HG02870 (cell line): ENCODE measurements around the gene BBS12.

ENCODE experiments used
- ATAC-seq: cut with Tn5 transposase; IDR thresholded peaks from one replicate; pipeline ENCODE4 v1.9.1; 2021; ENCODE audit warnings: mild to moderate bottlenecking, moderate library complexity; ENCODE audit not compliant: unreplicated experiment

Gene BBS12

DNA sequence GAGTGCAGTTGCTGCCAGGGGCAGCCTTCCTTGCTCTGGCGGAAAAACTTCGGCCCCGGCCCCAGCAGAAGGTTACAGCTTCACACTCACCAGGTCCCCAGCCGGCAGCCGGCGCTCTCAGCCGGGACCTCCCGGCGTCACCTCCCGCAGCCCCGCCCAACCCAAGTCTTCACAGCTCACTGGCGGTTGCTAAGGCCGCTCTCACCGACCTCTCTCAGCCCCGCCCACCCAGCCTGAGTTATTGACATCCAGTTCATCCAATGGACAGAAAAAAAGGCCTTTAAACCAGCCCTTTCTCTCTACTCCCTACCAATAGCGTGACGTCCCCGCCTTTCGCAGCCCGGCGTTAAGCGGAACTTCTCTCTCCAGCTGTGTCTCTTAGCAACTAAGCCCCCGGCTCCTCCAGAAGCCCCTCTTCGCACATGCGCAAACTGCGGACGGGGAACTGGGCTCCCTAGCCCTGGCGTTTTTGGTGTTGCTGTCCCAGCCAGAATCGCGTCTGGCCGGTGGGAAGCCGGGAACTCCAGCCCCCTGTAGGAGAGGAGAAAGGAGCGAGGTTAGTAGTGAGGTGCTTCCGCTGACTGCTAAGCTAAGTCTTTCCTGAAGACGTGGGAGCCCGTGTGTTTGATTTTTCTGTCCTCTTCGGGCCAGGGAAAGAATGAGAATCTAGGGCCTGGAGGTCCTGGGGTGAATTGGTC lies at the start of gene BBS12:
Gene BBS12, plus strand, starts transcription at position 376 of the 698 bp plus-strand sequence. CDS start 9,189 bp downstream, outside the sequence.
- peak; percentile 100 for ATAC-seq

DNA sequence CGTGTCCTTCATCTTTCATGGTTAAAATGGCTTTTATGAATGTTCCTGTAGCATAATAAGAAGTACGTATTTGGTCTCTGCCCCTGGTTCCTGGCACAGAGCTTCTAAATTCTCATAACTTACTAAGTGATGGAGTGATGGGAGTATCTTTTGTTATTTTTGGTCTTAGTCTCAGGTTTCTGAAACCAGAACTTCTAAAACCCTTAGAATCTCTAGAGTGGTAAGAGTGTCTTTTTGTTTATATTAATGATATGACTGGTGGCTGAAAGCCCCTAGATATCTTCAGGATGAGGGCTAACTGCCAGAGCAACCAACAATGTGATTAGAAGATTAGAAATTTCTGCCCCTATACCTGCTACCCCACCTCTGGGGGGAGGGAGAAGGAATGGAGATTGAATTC lies 45.8 kb upstream of the BBS12 start:
- no peak for ATAC-seq

DNA sequence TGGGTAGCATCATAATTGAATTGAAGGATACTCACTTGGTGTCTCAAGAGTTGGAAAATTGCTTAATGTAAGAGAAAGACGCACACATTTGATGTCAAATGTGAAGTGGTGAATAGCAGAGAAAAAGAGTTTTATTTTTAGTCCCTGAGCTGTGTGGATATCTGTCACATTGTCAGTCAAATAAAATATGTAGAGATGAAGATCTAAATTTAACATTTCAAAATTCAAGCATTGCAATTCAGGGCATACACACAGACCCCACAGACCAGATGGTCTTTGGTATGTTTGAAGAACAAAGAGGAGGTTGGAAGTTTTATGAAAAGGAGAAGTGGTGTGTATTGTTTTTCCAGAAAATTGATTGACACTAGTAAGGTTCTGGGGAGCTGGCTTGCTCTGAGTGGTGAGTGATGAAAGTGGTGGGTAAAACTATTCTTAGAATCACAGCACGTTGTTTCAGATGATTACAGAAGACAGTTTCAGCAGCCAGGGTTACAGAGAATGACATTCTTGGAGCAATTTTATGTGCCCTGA lies 44.9 kb upstream of the BBS12 start:
- peak; percentile 38 for ATAC-seq

DNA sequence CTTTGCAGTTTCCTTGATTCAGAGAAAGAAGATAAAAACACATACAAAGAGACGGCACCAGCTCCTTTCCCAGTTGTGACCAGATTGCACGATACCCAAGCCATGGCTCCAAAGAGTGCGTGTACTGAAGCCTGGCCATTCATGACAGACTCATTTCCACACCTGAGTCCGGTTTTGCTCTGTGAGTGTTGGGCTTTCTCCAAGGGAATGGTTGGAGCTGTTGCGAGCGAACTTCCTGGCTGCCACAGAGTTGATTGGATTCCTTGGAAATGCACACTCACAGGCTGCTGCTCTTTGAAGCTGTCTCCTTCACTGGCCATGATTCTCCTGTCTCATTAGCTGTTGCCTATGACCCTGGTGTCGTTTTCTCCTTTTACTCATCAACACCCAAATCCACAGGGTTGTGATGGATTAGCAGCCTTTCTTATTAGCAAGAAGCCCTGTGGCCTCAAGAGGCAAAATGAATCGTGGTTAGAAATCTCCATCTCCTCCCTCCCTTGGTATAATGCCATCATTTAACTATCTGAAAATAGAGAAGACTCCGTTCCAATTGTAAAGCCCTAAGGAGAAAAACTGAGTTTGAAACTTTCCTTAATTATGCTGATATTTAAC lies 43.9 kb upstream of the BBS12 start:
- ATAC-seq = no peak

DNA sequence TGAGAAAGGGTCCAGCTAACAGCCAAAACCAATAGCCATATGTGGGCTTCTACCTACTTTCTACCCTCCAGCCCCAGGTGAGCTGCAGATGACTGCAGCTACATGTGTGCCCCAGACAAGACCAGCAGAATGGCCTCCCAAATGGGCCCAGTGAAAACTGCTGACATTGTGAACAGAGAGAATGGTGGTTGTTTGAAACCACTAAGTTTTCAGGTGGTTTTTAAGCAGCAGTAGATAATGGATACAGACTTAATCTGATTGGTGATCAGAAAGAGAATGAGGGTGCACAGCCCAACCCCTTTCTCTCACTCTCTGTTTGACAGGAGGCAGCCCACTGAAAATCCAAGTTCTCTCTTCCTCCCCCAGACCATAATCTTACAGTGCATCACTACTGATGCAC lies 42.5 kb upstream of the BBS12 start:
- peak; percentile 96 for ATAC-seq

DNA sequence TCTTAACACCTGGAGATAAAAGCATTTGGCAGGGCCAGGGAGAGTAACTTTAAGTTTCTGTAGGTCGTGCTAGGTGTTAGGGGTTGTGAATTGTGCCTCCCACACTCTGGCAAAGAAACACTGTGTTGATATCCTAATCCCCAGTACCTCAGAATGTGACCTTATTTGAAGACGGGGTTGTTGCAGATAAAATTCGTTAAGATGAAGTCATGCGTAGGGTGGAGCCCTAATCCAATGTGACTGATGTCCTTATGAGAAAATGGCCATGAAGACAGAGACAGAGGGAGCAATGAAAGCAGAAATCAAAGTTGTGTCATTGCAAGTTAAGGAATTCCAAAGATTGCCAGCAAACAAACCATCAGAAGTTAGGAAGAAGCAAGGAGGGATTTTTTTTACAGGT lies 40.5 kb upstream of the BBS12 start:
- ATAC-seq = no peak

DNA sequence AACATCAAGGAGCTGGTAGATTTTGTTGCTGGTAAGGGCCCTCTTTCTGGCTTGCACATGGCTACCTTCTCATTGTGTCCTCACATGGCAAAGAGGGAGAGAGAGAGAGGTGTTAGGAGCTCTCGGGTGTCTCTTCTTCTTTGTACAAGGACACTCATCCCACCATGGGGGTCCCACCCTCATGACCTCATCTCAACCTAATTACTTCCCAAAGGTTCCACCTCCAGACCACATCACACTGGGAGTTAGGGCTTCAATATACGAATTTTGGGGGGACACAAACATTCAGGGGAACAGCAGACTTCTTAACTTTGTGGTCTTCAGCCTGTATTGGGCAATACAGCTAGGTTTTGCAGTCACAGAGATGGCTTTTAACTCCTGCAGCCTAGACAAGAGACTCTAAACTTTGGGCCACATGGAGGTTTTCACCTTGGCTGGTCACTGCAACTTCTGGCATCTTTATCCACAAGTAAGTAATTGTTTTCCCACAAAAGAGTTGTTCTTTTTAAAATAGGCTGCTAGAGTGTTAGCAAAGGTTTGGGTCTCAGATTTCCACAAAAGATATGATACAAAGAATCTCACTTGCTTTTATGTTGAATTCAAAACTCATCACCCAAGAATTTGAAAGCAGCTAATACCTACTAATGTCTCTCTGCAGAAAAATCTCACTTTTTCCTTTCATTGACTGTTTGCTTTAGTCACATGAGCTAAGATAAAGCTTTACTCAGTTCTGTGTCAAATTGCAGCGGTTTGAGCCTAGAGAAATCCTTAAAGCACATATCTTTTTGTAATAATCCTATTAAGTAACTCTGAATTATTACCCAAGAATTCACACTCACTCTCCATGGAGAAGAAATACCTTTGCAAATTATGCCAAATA lies 39.6 kb upstream of the BBS12 start:
- ATAC-seq = no peak

DNA sequence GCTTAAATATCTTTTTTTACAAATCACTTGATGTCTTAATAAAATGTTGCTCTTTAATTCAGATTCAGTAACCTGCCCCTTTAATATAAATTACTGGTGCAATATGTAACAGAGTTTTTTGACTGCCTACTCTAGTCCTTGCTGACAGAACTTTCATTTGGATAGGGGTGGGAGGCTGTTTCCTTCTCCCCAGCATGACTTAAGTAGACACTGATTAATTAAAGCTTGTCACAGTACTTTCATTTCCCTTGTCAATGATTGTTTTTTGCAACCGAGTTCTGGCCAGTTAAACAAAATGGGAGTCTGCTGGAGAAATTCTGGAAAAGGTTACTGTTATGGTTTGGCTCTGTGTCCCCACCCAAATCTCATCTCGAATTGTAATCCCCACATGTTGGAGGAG lies 37.3 kb upstream of the BBS12 start:
- no peak for ATAC-seq

DNA sequence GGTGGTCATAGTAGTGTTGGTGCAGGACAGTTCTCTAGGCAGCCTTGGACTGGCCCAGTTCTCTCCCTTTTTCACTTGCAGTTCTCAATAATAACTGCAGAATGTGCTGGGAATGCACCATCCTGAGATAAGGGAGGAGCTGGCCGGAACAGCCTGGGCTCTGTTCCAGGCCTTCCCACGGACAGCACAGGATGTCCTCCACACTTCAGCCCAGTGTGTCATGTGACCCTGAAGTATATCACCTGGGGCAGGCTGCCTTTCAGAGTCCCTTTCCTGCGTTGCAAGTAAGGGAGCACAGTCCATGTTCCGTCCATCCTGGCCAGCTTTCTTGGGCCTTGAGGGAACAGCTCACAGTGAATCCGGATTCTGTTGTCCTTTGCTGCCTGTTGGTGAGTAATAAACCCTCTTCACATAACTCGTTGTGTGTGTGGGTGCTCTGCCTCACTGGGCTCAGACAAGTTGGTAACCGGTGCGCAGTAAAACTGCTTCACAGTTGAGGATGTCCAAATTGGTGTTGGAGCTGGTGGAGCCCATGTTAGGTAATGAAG lies 32.3 kb upstream of the BBS12 start:
- no peak for ATAC-seq

DNA sequence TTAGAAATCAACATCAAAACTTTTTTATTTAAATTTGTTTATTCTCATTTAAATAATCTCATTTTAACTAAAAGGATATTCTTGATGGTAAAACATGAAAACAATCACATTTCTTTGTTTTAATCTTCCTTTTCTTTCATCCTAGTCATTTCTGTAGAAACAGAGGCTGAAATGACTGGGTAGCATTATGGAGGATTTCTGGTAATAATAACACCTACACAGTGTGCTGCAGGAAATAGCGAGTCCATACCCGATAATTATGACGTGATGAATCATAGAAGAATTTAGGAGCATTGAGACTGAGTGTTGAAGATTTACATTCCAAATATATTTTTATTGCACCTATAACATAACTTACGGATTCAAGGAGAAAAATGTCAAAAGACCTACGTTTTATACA lies 31.4 kb upstream of the BBS12 start:
- peak; percentile 60 for ATAC-seq

DNA sequence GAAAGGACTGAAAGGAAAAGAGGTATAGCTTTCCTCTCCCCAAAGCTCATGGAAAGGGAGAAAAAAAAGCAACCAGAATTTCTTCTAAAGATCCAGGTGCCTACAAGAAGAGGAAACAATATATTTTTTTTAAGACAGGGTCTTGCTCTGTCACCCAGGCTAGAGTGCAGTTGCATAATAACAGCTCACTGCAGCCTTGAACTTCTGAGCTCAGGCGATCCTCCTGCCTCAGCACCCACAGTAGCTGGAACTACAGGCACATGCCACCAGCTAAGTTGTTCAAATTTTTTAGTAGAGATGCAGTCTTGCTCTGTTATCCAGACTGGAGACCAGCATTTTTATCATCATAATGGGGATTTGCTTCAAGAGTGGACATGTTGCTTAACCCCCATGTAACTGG lies 30.5 kb upstream of the BBS12 start:
- no peak for ATAC-seq

DNA sequence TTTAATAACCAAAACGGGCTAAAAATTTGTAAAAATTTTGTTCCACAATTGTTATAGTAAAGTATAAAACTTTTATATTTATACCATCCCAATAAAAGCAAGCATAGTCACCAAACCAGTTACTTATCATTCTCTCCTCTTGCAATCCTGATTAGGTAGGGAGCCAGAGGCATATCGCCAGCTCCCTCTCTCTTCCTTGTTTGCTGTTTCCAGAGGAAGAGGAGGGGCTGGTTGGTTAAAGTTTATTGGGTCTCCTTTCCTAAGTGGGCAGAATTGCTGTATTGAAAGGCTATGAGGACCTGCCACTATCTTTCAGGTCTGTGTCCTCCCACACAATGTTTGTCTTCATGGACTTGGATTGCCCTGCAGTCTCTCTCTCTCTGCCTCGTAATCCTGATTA lies 29.6 kb upstream of the BBS12 start:
- ATAC-seq = no peak

DNA sequence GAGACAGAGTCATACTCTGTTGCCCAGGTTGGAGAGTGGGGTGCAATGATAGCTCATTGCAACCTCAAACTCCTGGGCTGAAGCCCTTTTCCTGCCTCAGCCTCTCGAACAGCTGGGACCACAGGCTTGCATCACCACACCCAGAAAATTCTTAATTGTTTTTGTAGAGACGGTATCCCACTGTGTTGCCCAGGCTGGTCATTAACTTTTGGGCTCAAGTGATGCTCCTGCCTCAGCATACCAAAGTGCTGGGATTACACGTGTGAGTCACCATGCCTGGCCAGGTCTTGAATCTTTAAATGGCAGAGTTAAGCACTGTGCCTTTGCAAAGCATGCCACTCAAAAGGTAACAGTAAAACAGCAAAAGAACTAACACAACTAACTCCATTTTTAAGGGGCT lies 28.6 kb upstream of the BBS12 start:
- no peak for ATAC-seq

DNA sequence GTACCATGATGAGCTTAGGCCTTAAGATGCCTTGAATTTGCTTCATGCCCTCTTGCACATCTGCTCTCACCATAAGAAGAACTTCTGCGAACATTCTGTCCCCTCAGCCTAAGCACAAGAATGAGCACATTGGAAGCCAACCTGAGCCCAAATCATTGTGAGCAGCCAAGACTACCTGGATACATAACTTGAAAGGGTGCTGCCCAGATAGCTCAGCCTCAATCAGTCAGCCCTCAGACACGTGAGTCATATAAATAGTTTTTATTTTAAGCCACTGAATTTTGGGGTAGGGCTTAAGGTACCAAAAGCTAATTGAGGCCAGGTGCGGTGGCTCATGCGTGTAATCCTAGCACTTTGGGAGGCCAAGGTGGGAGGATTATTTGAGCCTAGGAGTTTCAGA lies 27.5 kb upstream of the BBS12 start:
- peak; percentile 46 for ATAC-seq

DNA sequence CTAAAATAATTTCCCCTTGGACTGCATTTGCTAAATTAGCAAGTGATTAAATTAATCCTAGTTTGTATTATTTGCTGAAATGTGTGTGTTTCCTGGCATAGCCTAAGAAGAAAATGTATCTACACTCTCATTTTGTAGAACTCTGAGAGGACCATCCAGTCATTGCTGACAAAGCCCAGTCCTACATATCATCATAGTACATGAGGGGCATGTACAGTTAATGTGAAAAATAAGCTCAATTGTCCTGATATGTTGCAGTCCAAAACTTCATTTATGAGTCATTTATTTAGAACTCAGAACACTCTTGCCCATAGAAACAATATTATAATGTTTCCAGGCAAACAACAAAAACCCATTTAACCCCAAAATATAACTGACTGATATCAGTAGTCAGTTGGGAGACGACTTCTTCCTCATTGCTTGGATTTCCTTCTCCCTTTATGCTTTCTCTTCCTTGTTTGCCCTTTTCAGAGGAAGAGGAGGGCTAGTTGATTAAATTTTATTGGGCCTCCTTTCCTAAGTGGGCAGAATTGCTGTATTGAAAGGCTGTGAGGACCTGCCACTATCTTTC lies 26.9 kb upstream of the BBS12 start:
- ATAC-seq = no peak

DNA sequence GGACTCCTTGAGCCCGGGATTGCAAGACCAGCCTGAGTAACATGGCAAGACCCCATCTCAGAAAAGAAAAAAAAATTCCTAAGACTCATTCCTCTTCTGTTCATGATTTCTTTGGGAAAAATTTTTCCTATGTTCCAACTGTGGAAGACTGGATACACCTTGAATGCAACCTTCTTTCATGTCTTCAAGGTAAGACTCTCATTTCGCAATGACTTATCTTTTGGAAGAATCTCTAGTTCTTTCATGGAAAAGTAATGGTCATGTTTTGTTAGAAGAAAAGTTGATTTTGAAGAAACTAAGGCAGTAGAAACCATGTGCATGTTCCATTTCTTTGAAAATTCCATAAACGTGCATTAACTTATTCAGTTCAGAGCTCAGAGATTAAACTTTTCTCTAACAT lies 26.0 kb upstream of the BBS12 start:
- no peak for ATAC-seq

DNA sequence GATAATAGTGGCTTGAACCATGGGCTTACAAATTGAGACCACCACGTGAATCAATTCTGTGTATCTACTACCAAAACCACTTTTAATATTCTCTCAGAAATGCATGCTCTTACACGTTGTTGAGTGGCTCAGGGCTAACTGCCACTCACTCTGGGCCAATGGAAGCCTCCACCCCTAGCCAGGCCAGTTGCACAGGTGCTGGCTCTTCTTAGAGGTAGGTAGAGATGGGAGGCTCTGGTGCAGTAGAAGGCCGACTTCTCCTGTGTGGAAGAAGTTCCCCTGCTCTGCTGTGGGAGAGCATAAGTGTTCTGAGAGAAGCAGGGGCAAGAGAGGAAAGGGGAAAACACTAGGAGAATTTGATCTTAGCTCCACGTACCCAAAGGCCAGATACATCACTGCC lies 25.0 kb upstream of the BBS12 start:
- ATAC-seq = no peak

DNA sequence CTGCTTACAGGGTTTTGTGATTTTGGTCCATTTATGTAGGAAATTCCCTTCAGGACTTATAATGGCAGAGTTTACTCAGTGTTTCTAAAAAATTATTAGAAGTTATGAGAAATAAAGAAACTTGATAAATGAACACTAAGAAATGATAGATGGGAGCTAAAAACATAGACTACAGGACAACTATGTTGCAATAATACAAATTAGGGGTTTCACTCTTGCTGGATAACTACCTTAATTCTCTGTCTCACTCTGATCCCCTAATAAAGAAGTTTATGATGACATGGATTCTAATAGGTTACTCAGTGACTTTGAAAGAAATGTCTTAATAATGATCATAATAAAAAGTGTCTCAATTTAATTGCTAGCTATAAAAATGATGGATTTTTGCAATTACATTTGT lies 23.3 kb upstream of the BBS12 start:
- ATAC-seq = no peak

DNA sequence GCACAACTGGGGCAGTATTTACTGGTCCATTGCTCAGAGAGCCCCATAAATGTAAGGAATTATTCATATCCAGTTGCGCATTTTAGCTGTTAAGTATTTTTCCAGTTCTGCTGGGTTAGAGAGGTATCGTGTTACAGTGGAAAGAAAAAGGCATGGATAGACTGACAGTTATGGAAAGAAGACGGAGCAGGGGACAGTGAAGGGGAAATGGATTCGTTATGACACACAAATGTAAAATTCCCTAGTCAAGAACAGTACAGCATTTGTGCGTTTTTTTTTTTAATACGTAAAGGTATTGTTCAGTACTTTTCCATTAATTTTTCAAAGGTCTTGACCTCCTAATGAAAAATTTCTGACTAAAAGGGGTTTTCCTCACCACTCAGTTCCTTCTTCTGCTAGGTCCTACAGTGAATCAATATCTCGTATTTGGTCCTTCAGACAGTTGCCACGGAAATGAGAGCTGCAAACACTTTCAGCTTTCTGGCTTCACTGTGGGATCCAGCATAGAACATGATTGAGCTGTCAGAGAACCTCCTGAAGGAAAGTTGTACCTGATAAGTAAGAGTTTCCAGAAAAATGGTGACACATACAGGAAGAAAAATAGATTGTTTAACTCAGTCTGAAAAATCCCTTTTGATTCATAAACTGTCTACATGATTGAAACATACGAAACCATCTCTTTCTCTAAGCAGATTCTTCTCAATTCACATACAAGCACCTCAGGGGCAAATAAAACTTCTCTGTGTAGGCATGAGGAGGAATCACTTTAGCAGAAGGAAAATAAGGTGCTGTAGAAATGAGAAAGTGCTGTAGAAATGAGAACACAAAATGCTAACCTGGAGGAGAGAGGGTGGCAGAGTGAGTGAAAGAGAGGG lies 21.8 kb upstream of the BBS12 start:
- peak; percentile 77 for ATAC-seq

DNA sequence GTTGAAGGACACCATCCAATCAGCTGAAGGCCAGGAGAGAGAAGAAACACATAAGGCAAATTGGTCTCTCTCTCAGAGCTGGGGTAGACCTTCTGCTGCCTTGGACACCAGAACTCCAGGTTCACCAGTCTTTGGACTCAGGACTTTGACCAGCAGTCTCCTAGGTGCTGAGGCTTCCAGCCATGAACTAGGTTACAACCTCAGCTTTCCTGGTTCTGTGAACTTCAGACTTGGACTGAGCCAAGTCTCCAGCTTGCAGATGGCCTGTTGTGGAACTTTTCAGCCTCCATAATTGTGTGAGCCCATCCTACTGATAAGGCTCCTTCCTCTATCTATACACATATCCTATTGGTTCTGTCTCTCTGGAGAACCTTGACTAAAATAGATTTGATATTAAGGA lies 20.6 kb upstream of the BBS12 start:
- no peak for ATAC-seq
